C4-2B (cell line): ENCODE results near the gene SLCO3A1.

ENCODE experiments used
- H3K27ac ChIP-seq: fragments of 450-650 bp; 2 replicates; pipeline ENCODE4 v1.5.1; 2017
- ZFX ChIP-seq: fragments of 450-650 bp; IDR thresholded peaks from 2 replicates; pipeline ENCODE4 v1.6.1; 2017
- TF ChIP-seq, protein P1 (sequence below): fragments of 450-650 bp; conservative IDR thresholded peaks from 2 replicates; pipeline ENCODE4 v1.5.1; 2017; ENCODE audit warnings: mild to moderate bottlenecking

The SLCO3A1 gene

DNA sequence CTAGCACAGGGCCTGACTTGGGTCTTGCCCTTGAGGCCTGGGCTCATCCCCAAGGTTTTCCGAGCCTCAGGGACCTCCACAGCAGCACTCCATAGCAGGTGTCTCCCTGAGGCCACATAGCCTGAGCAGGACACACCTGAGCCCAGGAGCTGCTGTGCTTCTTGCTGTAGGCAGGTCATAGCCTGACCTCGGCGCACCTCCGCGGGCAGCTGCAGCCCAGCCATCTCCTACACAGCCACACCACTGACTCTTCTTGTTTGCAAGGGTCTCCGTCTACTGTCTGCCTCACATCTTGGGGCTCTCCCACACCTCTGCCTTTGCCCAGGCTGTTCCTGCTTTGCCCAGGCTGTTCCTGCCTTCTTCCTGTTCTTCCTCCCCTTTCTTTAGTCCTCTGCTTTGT, 224.8 kb downstream of the SLCO3A1 start:
- no peak overlapping the region for H3K27ac ChIP-seq
- no peak for TF ChIP-seq ZFX

DNA sequence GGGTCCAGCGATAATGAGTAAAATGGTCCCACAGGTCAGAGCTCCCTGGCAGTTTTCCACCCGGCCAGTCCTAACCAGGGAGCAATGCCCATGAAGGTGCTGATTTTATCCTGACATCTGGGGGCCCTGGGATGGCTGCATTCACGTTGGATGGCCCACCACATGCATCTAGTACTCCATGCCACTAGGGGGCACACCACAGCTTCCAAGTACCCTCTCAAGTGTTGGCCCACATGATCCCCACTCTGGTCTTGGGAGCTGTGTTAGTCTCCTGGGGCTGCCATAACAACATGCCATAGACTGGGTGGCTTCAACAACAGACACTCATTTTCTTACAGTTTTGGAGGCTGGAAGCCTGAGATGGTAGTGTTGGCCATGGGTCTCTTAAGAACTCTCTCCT, 225.5 kb downstream of the SLCO3A1 start:
- no peak overlapping the region for H3K27ac ChIP-seq
- no peak for TF ChIP-seq ZFX
- TF ChIP-seq, protein P1, sequence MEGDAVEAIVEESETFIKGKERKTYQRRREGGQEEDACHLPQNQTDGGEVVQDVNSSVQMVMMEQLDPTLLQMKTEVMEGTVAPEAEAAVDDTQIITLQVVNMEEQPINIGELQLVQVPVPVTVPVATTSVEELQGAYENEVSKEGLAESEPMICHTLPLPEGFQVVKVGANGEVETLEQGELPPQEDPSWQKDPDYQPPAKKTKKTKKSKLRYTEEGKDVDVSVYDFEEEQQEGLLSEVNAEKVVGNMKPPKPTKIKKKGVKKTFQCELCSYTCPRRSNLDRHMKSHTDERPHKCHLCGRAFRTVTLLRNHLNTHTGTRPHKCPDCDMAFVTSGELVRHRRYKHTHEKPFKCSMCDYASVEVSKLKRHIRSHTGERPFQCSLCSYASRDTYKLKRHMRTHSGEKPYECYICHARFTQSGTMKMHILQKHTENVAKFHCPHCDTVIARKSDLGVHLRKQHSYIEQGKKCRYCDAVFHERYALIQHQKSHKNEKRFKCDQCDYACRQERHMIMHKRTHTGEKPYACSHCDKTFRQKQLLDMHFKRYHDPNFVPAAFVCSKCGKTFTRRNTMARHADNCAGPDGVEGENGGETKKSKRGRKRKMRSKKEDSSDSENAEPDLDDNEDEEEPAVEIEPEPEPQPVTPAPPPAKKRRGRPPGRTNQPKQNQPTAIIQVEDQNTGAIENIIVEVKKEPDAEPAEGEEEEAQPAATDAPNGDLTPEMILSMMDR, result peak; percentile 58

DNA sequence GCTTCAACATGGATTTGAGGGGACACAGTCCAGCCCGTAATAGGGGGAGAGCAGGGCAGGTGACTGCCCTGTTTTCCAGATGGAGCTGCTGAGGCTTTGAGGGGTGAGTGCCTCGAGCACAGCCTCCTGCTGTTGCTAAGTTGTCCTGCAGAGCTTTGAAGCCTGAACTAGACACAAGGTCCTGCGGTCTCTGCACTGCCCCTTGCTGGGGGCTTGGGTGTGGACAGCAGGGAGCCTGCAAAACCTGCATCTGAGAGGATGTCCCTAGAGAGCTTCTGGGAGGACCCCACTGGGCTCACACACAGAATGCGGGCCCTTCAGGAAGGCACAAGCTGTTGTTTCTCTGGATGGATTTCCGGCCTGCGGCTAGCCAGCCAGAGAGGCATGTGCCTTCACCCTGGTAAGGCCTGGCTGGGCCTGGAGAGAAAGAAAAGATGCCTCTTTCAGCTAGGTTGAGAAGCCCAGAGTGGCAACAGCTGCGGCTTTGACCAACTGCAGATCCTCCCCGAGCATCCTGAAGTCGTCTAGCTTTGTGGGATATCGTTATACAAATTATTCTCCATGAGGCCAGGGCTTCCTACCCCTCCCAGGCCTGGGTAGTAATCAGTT, 226.2 kb downstream of the SLCO3A1 start:
- no peak overlapping the region for H3K27ac ChIP-seq
- TF ChIP-seq, protein P1, result no peak

DNA sequence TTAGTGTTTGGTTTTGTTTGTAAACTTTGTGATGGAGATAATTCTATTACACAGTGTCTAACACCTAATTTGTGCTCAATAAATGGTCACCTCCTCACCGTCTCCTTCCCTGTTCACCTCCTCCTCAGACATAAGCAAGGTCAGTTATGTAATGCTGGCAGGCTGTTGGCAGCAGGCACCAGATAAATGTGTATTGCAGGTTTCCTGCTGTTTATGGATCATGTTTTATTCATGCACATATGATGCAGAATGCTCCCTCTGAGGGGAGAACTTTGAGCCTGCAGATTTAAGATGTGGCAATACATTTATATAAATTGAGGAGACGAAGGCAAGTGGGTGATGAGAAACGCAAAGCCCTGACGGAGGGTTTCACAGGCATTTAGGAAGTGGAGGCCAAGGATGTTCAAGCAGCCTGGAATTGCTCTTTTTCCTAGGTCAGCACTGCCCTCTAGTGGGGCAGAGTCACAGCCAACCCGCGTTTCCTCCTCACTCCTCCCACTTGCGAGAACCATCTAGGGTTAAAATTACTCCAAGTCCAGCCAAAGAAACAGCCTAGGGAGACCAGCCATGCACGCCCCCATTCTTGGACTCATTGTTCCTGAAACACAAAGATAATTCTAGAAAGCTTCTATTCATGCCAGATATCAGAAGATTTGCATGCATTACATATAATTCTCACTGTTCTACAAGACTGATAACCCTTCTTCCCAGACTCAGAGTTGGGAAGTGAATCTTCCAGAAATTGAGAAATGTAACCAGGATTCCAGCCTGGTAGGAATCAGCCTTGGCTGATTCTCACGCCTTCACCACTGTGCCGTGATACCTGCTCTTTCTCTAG, 228.7 kb downstream of the SLCO3A1 start:
- H3K27ac ChIP-seq, result no peak overlapping the region
- TF ChIP-seq ZFX, result no peak
- TF ChIP-seq, protein P1, result peak; percentile 93

DNA sequence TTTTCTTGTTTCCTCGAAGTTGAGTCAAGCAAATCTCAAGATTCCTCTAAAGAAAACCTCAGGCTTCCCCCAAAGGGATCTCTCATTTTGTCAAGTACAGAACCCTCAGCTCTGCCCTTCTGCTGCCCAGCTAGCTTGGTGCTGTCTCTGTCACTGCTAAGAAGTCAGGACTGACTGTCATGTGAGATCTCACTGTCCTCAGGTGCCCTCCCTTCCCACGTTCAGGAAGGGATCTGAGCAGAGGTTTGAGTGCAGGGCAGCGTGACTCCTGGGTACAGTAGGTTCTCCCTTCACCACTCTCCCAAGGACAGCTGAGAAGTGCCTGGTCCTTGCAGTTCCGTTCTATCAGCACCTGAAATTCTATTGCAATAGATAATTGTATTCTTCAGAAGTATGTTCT, 229.7 kb downstream of the SLCO3A1 start:
- no peak overlapping the region for H3K27ac ChIP-seq
- no peak for TF ChIP-seq ZFX
- TF ChIP-seq, protein P1, result no peak

DNA sequence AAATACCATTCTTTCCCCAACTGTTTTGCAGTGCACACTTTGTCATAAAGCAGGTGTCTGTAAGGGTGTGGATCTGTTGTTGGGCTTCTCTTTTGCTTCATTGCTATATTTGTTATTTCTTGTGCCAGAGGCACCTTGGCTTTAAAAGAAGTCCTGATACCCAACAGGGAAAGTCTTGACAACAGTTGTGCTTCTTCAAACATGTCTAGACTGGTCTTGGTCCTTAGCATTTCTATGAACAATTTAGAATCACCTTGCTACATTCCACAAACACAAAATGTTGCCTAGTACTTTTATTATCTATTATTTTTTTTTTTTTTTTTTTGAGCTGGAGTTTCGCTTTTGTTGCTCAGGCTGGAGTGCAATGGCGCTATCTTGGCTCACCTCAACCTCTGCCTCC, 233.7 kb downstream of the SLCO3A1 start:
- TF ChIP-seq, protein P1, result no peak
- H3K27ac ChIP-seq, result no peak overlapping the region

DNA sequence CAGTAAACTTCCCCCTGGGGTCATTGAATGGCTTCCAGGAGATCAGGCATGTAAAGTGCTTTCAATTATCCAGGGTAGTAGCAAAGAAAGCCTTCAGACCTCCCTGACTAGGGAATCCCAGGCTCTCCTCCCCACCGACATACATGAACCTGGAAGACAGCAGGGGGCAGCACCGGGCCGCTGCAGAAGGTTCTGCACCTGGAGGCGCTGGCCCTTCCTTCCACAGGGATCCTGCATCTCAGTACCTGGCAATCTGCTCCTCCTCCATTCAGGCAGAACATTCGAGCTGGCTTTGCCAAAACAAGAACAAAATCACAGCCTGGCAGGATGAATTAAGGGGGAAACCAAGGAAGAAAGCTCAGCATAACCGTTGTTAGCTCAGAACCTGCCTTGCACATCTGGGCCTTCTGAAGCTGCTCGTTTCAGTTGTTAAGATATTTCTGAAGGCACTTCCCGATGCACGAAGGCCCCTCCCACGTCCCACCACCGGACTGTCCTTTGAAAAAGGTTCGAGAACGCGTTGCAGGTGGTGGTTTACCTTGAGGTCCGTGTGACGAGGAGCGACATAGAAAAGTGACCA, 237.7 kb downstream of the SLCO3A1 start:
- H3K27ac ChIP-seq, result no peak overlapping the region
- no peak for TF ChIP-seq ZFX
- TF ChIP-seq, protein P1, result peak; percentile 93
